DND-41 (cell line): Measurements from ENCODE around the gene PRCC.

ENCODE experiments used
- ATAC-seq: fragments of 200-7000 bp; cut with Tn5 transposase; 3 replicates; pipeline ENCODE4 v1.9.1; 2021; ENCODE audit warnings: low read depth; ENCODE audit not compliant: insufficient read depth
- DNase-seq: peaks from one replicate; pipeline ENCODE4 v3.0.0-alpha.2; 2020
- H2AFZ ChIP-seq: 2 replicates; pipeline ENCODE4 v1.6.0; 2012; ENCODE audit warnings: low read depth, low read length
- H3K27ac ChIP-seq: 2 replicates; pipeline ENCODE4 v1.5.1; 2012; ENCODE audit warnings: low read length, inconsistent platforms
- H3K27me3 ChIP-seq: fragments of 200-600 bp; sonication (generic); 2 replicates; pipeline ENCODE4 v1.6.0; 2012; ENCODE audit warnings: low read length, mild to moderate bottlenecking, inconsistent platforms; ENCODE audit not compliant: insufficient read depth, poor library complexity
- H3K36me3 ChIP-seq: 2 replicates; pipeline ENCODE4 v1.5.1; 2012; ENCODE audit warnings: low read length, inconsistent platforms; ENCODE audit not compliant: insufficient read depth
- H3K4me1 ChIP-seq: 2 replicates; pipeline ENCODE4 v1.5.1; 2012; ENCODE audit warnings: mild to moderate bottlenecking, low read length; ENCODE audit not compliant: insufficient read depth
- H3K4me2 ChIP-seq: 2 replicates; pipeline ENCODE4 v1.6.0; 2012; ENCODE audit warnings: mild to moderate bottlenecking, moderate library complexity, low read length, inconsistent platforms; ENCODE audit not compliant: insufficient read depth
- H3K4me3 ChIP-seq, 2 experiments: fragments of 200-600 bp in 1 of 2; shearing (Covaris generic) in 1 of 2; 2 replicates each; pipeline ENCODE4 v1.5.1; 2012 to 2016; ENCODE audit warnings: inconsistent platforms in 2 of 2, low read length in 2 of 2, mild to moderate bottlenecking in 2 of 2, low read depth in 1 of 2, moderate library complexity in 1 of 2
- H3K79me2 ChIP-seq: 2 replicates; pipeline ENCODE4 v1.6.0; 2012; ENCODE audit warnings: low read length, inconsistent platforms; ENCODE audit not compliant: insufficient read depth
- H3K9ac ChIP-seq: 2 replicates; pipeline ENCODE4 v1.6.0; 2012; ENCODE audit warnings: low read depth, mild to moderate bottlenecking, inconsistent platforms, low read length, moderate library complexity
- H3K9me3 ChIP-seq: 2 replicates; pipeline ENCODE4 v1.5.1; 2012; ENCODE audit warnings: low read length, moderate library complexity, mild to moderate bottlenecking, inconsistent platforms; ENCODE audit not compliant: insufficient read depth, severe bottlenecking
- H4K20me1 ChIP-seq: 2 replicates; pipeline ENCODE4 v1.6.0; 2012; ENCODE audit warnings: low read length; ENCODE audit not compliant: insufficient read depth
- CTCF ChIP-seq: IDR thresholded peaks from 2 replicates; pipeline ENCODE4 v1.5.1; 2012; ENCODE audit warnings: borderline replicate concordance, low read length, moderate library complexity, mild to moderate bottlenecking; ENCODE audit not compliant: poor library complexity, severe bottlenecking; ENCODE audit errors: extremely low read depth
- EZH2 ChIP-seq: IDR thresholded peaks from 3 replicates; pipeline ENCODE4 v1.6.1; 2012; ENCODE audit warnings: borderline replicate concordance, low read depth, mild to moderate bottlenecking, moderate library complexity, low read length, inconsistent platforms; ENCODE audit not compliant: severe bottlenecking

The PRCC gene

GRCh38 chr1:156838972-156839371 lies 71.6 kb downstream of the PRCC start:
- Histone ChIP-seq H3K27ac (no peak overlapping the region), H3K4me2 (no peak overlapping the region), H3K9me3 (no peaks in the 10 kb centered on the region), H3K9ac (no peak overlapping the region), H2AFZ (no peak overlapping the region), H3K4me1 (no peaks in the 10 kb centered on the region), H3K36me3 (no peaks in the 10 kb centered on the region), H3K4me3 (no peak overlapping the region), H3K79me2 (no peaks in the 10 kb centered on the region), H3K27me3 (peaks cover 20% of the 10 kb centered on the region), H4K20me1 (peaks cover 10% of the 10 kb centered on the region)
- DNase-seq (peak; percentile 54), ATAC-seq (peak; percentile 85)
- no peak for TF ChIP-seq EZH2
- TF ChIP-seq CTCF, result peak; percentile 94

GRCh38 chr1:156839426-156840109 lies 72.2 kb downstream of the PRCC start:
- Histone ChIP-seq H3K9me3 (no peaks in the 10 kb centered on the region), H3K36me3 (no peaks in the 10 kb centered on the region), H3K4me1 (no peaks in the 10 kb centered on the region), H3K79me2 (no peaks in the 10 kb centered on the region), H3K9ac (no peak overlapping the region), H2AFZ (no peak overlapping the region), H4K20me1 (peaks cover 10% of the 10 kb centered on the region), H3K27me3 (peaks cover 16% of the 10 kb centered on the region), H3K27ac (no peak overlapping the region), H3K4me2 (no peak overlapping the region), H3K4me3 (no peak overlapping the region)
- no peak for ATAC-seq
- no peak for TF ChIP-seq EZH2
- no peak for TF ChIP-seq CTCF
- no peak for DNase-seq

GRCh38 chr1:156840186-156840897 lies 73.0 kb downstream of the PRCC start:
- peaks cover 10% of the 10 kb centered on the region for H4K20me1 ChIP-seq
- no peak for TF ChIP-seq CTCF
- no peak for TF ChIP-seq EZH2
- no peaks in the 10 kb centered on the region for H3K79me2 ChIP-seq
- no peak for ATAC-seq
- no peak overlapping the region for H3K4me2 ChIP-seq
- H3K9me3 ChIP-seq, result no peaks in the 10 kb centered on the region
- no peaks in the 10 kb centered on the region for H3K36me3 ChIP-seq
- no peaks in the 10 kb centered on the region for H3K4me1 ChIP-seq
- no peak overlapping the region for H3K9ac ChIP-seq
- H3K27me3 ChIP-seq, result peaks cover 11% of the 10 kb centered on the region
- H3K4me3 ChIP-seq, result no peak overlapping the region
- no peak overlapping the region for H2AFZ ChIP-seq
- no peak for DNase-seq
- no peak overlapping the region for H3K27ac ChIP-seq
